ENCODE data around the gene RNF34.

DNA sequence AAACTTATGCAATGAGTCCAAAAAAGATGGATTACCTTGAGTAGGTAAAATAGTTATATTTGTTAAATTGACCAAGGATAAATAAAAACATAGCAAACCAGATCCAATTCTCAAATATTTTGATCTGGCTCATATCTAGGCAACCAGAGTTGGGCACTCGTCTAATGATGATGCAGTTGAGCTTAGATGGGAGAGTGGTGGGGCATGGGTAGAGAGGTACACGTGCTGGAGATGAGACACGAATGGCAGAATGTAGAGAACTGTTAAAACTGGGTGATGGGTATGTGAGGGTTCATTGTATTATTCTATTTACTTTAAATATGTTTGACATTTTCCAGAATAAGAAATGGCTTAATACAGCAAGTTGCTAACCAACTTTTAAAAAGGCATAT is 7.6 kb upstream of the RNF34 start:
- TF ChIP-seq, protein P1, sequence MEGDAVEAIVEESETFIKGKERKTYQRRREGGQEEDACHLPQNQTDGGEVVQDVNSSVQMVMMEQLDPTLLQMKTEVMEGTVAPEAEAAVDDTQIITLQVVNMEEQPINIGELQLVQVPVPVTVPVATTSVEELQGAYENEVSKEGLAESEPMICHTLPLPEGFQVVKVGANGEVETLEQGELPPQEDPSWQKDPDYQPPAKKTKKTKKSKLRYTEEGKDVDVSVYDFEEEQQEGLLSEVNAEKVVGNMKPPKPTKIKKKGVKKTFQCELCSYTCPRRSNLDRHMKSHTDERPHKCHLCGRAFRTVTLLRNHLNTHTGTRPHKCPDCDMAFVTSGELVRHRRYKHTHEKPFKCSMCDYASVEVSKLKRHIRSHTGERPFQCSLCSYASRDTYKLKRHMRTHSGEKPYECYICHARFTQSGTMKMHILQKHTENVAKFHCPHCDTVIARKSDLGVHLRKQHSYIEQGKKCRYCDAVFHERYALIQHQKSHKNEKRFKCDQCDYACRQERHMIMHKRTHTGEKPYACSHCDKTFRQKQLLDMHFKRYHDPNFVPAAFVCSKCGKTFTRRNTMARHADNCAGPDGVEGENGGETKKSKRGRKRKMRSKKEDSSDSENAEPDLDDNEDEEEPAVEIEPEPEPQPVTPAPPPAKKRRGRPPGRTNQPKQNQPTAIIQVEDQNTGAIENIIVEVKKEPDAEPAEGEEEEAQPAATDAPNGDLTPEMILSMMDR (IDR thresholded peaks at IDR 0.05): no peak
- TF ChIP-seq POLR2A (IDR thresholded peaks at IDR 0.05) (no peak), EP300 (IDR thresholded peaks at IDR 0.05) (no peak)

Measured in tibial nerve (tissue), 4 donors.